ENCODE results near the gene PPP1R37.

The PPP1R37 gene

GRCh38 chr19:45179072-45179891 lies 86.3 kb downstream of the PPP1R37 start:
- DNase-seq, result peak in 1 of 10 donors; percentile 27
- intact Hi-C loops (cut with DNase I), result no loop called here

- no peak for DNase-seq
- intact Hi-C loops (cut with DNase I), result no loop called here
Measured at GRCh38 chr19:45179892-45180370, 87.0 kb downstream of the PPP1R37 start.

GRCh38 chr19:45180936-45181335 lies 88.0 kb downstream of the PPP1R37 start:
- intact Hi-C loops (cut with DNase I), result no loop called here
- no peak for DNase-seq

- DNase-seq, result no peak
- intact Hi-C loops (cut with DNase I), result no loop called here
Measured at GRCh38 chr19:45182758-45183157, 89.8 kb downstream of the PPP1R37 start.

- no peak for DNase-seq
Measured at GRCh38 chr19:45184115-45184514, 91.1 kb downstream of the PPP1R37 start.

GRCh38 chr19:45186509-45187334 lies 93.7 kb downstream of the PPP1R37 start:
- DNase-seq, result no peak
- intact Hi-C loops (cut with DNase I), result no loop called here

More at GRCh38 chr19:45184115-45184514, 91.1 kb downstream of the PPP1R37 start:
- intact Hi-C loops (cut with DNase I), result no loop called here

- DNase-seq, result no peak
- intact Hi-C loops (cut with DNase I), result no loop called here
Measured at GRCh38 chr19:45187421-45188100, 94.6 kb downstream of the PPP1R37 start.

- no peak for DNase-seq
- intact Hi-C loops (cut with DNase I), result no loop called here
Measured at GRCh38 chr19:45189971-45190370, 97.0 kb downstream of the PPP1R37 start.

GRCh38 chr19:45191375-45191774 lies 98.4 kb downstream of the PPP1R37 start:
- intact Hi-C loops (cut with DNase I), result no loop called here
- DNase-seq, result no peak

GRCh38 chr19:45195764-45196163 lies 102.8 kb downstream of the PPP1R37 start:
- no peak for DNase-seq
- intact Hi-C loops (cut with DNase I), result no loop called here
